Cardiac fibroblast (primary cell): ENCODE results near the gene FAM234B.
A peak's percentile ranks its signal among the peaks of the same experiment; 100 is the strongest.

Source experiments
- DNase-seq, 2 donors: peaks; one replicate each; pipeline versions ENCODE4 v3.0.0 to v3.0.0-alpha.2; 2010; ENCODE audit warnings: low read depth in 2 of 2
- H3K4me3 ChIP-seq, 2 donors: replicated peaks in 1 of 2; 1 replicate in 1 of 2; 2 replicates in 1 of 2; pipeline ENCODE4 v1.5.1; 2011; ENCODE audit warnings: low read depth in 2 of 2, low read length in 2 of 2, mild to moderate bottlenecking in 2 of 2, moderate library complexity in 1 of 2
- CTCF ChIP-seq: IDR thresholded peaks from one replicate; pipeline ENCODE4 v1.5.1; 2011; ENCODE audit warnings: low read depth, mild to moderate bottlenecking, low read length, inconsistent platforms

The FAM234B gene

GRCh38 chr12:13114251-13115052 lies 70.3 kb downstream of the FAM234B start:
- H3K4me3 ChIP-seq: no peak overlapping the region
- DNase-seq: peak in 1 of 2 donors; percentile 43
- no peak for TF ChIP-seq CTCF

GRCh38 chr12:13116259-13116658 lies 72.1 kb downstream of the FAM234B start:
- no peak for DNase-seq
- TF ChIP-seq CTCF: no peak
- no peak overlapping the region for H3K4me3 ChIP-seq

DNA sequence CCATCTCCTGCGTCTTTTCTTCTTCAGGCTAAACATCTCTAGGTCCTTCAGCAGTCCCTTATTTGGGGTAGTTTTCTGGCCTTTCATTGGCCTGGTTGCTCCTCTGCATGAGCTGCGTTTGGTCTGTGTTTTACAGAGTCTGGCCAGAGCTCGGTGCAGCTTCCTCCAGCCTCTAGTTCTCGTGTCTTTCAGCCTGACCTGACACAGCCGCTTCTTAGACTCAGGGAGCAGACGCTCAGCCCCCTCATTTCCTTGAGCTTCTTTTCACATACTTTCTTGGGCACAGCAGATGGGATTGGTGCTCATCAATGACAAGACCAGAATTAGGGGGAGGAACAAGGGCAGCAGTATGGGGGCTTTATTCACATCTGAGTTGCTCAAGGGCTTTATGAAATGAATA lies 72.8 kb downstream of the FAM234B start:
- TF ChIP-seq CTCF: no peak
- no peak for DNase-seq
- H3K4me3 ChIP-seq: no peak overlapping the region

- TF ChIP-seq CTCF: no peak
- DNase-seq: no peak
- no peak overlapping the region for H3K4me3 ChIP-seq
Measured at GRCh38 chr12:13119826-13120225, 75.6 kb downstream of the FAM234B start.

DNA sequence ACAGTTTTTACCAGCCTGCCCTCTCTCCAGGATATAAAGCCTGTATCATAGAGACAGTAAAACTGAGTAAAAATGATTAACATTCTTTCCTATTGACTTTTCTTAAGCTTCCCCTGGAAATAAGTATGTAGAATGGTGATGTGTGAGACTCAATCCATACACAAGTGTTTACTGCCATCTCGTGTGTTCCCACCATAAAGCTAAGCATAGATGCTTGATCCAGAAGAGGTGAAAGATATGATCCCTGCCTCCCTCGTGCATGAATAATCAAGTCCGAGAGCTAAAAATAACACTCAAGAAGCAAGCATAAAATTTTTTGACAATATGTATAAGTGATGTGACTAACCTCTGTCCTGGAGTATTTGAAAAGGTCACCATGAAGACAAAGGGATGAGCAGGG lies 76.2 kb downstream of the FAM234B start:
- no peak for TF ChIP-seq CTCF
- H3K4me3 ChIP-seq: no peak overlapping the region
- DNase-seq: no peak

GRCh38 chr12:13121568-13121967 lies 77.4 kb downstream of the FAM234B start:
- DNase-seq: no peak
- H3K4me3 ChIP-seq: no peak overlapping the region
- no peak for TF ChIP-seq CTCF
